ENCODE data around the gene IL1F10. TPM values are rescaled to one million over a fixed set of nuclear protein-coding genes. Genes with fewer than 3 reads are reported as not detected.

The IL1F10 gene
- total RNA-seq, 6 donors from 2014 or later: not detected

GRCh38 chr2:113038291-113038690 lies 29.5 kb upstream of the IL1F10 start:
- WGBS, 2 donors: 89 to 94% methylated on average over 3 of the region's 3 CpGs
- Histone ChIP-seq H3K9me3 (no peaks in the 10 kb centered on the region), H3K27me3 (no peaks in the 10 kb centered on the region), H3K4me1 (peaks cover 0 to 3% (median 0%) of the 10 kb centered on the region in 4 donors), H3K27ac (no peak overlapping the region), H3K4me3 (no peak overlapping the region), H3K36me3 (no peaks in the 10 kb centered on the region)
- TF ChIP-seq EP300 (IDR thresholded peaks at IDR 0.05): no peak
- no peak for TF ChIP-seq POLR2AphosphoS5 (IDR thresholded peaks at IDR 0.05)
- no peak for TF ChIP-seq POLR2A (IDR thresholded peaks at IDR 0.05)
- TF ChIP-seq, protein P1, sequence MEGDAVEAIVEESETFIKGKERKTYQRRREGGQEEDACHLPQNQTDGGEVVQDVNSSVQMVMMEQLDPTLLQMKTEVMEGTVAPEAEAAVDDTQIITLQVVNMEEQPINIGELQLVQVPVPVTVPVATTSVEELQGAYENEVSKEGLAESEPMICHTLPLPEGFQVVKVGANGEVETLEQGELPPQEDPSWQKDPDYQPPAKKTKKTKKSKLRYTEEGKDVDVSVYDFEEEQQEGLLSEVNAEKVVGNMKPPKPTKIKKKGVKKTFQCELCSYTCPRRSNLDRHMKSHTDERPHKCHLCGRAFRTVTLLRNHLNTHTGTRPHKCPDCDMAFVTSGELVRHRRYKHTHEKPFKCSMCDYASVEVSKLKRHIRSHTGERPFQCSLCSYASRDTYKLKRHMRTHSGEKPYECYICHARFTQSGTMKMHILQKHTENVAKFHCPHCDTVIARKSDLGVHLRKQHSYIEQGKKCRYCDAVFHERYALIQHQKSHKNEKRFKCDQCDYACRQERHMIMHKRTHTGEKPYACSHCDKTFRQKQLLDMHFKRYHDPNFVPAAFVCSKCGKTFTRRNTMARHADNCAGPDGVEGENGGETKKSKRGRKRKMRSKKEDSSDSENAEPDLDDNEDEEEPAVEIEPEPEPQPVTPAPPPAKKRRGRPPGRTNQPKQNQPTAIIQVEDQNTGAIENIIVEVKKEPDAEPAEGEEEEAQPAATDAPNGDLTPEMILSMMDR (IDR thresholded peaks at IDR 0.05): no peak
- DNase-seq (no peak), ATAC-seq (ENCODE audit: low FRiP score in 2 of 2) (no peak)

GRCh38 chr2:113039158-113039557 lies 28.6 kb upstream of the IL1F10 start:
- no peaks in the 10 kb centered on the region for H3K9me3 ChIP-seq
- 62 to 79% methylated on average over 2 of the region's 2 CpGs for WGBS, 2 donors

GRCh38 chr2:113039719-113040118 lies 28.1 kb upstream of the IL1F10 start:
- TF ChIP-seq EP300 (IDR thresholded peaks at IDR 0.05) (no peak), POLR2A (IDR thresholded peaks at IDR 0.05) (no peak), POLR2AphosphoS5 (IDR thresholded peaks at IDR 0.05) (no peak)
- TF ChIP-seq, protein P1 (IDR thresholded peaks at IDR 0.05): no peak
- H3K27ac ChIP-seq: no peak overlapping the region
- H3K27me3 ChIP-seq: no peaks in the 10 kb centered on the region
- H3K9me3 ChIP-seq: no peaks in the 10 kb centered on the region
- ATAC-seq (ENCODE audit: low FRiP score in 2 of 2) (no peak), DNase-seq (no peak)
- H3K36me3 ChIP-seq: no peaks in the 10 kb centered on the region
- H3K4me3 ChIP-seq: no peak overlapping the region
- peaks cover 0 to 3% (median 0%) of the 10 kb centered on the region in 4 donors for H3K4me1 ChIP-seq
- WGBS, 2 donors: 51 to 53% methylated on average over 5 of the region's 5 CpGs

More at GRCh38 chr2:113039158-113039557, 28.6 kb upstream of the IL1F10 start:
- Histone ChIP-seq H3K36me3 (no peaks in the 10 kb centered on the region), H3K4me3 (no peak overlapping the region), H3K4me1 (peaks cover 0 to 3% (median 0%) of the 10 kb centered on the region in 4 donors), H3K27ac (no peak overlapping the region), H3K27me3 (no peaks in the 10 kb centered on the region)
- TF ChIP-seq POLR2AphosphoS5 (IDR thresholded peaks at IDR 0.05): no peak
- TF ChIP-seq, protein P1 (IDR thresholded peaks at IDR 0.05): no peak
- no peak for TF ChIP-seq EP300 (IDR thresholded peaks at IDR 0.05)
- no peak for TF ChIP-seq POLR2A (IDR thresholded peaks at IDR 0.05)
- DNase-seq: no peak
- no peak for ATAC-seq (ENCODE audit: low FRiP score in 2 of 2)

- no peak overlapping the region for H3K27ac ChIP-seq
- TF ChIP-seq EP300 (IDR thresholded peaks at IDR 0.05): no peak
- no peak for TF ChIP-seq POLR2A (IDR thresholded peaks at IDR 0.05)
- TF ChIP-seq, protein P1 (IDR thresholded peaks at IDR 0.05): peak in 1 of 6 experiments; percentile 10
- no peaks in the 10 kb centered on the region for H3K9me3 ChIP-seq
- ATAC-seq (ENCODE audit: low FRiP score in 2 of 2) (no peak), DNase-seq (no peak)
- WGBS, 2 donors: 71 to 75% methylated on average over 5 of the region's 5 CpGs
- peaks cover 0 to 3% (median 0%) of the 10 kb centered on the region in 4 donors for H3K4me1 ChIP-seq
- H3K4me3 ChIP-seq: no peak overlapping the region
- H3K27me3 ChIP-seq: no peaks in the 10 kb centered on the region
- no peaks in the 10 kb centered on the region for H3K36me3 ChIP-seq
Observed at GRCh38 chr2:113041871-113042270, 25.9 kb upstream of the IL1F10 start.

- H3K36me3 ChIP-seq: no peaks in the 10 kb centered on the region
- H3K4me3 ChIP-seq: no peak overlapping the region
- H3K27me3 ChIP-seq: no peaks in the 10 kb centered on the region
- DNase-seq (no peak), ATAC-seq (ENCODE audit: low FRiP score in 2 of 2) (no peak)
- H3K9me3 ChIP-seq: peaks cover 0 to 3% (median 0%) of the 10 kb centered on the region in 4 donors
- H3K27ac ChIP-seq: no peak overlapping the region
- H3K4me1 ChIP-seq: no peaks in the 10 kb centered on the region
- WGBS, 2 donors: 89 to 90% methylated on average over 5 of the region's 5 CpGs
- TF ChIP-seq POLR2A (IDR thresholded peaks at IDR 0.05): no peak
- no peak for TF ChIP-seq POLR2AphosphoS5 (IDR thresholded peaks at IDR 0.05)
- TF ChIP-seq, protein P1 (IDR thresholded peaks at IDR 0.05): no peak
- TF ChIP-seq EP300 (IDR thresholded peaks at IDR 0.05): no peak
Observed at GRCh38 chr2:113046465-113046864, 21.3 kb upstream of the IL1F10 start.
